Lower leg skin (tissue), 3 donors: ENCODE data around the gene FOXP4.

Source experiments
- POLR2A ChIP-seq, 2 donors: fragments of 450-650 bp; IDR thresholded peaks; one replicate each; pipeline ENCODE4 v1.6.1; 2016 to 2017; ENCODE audit warnings: antibody characterized with exemption in 2 of 2, mild to moderate bottlenecking in 1 of 2, moderate library complexity in 1 of 2
- TF ChIP-seq, protein P1 (sequence below), 3 donors: fragments of 450-650 bp; IDR thresholded peaks; one replicate each; pipeline ENCODE4 v1.5.1; 2016; ENCODE audit warnings: antibody characterized with exemption in 3 of 3, mild to moderate bottlenecking in 3 of 3, moderate library complexity in 2 of 3

DNA sequence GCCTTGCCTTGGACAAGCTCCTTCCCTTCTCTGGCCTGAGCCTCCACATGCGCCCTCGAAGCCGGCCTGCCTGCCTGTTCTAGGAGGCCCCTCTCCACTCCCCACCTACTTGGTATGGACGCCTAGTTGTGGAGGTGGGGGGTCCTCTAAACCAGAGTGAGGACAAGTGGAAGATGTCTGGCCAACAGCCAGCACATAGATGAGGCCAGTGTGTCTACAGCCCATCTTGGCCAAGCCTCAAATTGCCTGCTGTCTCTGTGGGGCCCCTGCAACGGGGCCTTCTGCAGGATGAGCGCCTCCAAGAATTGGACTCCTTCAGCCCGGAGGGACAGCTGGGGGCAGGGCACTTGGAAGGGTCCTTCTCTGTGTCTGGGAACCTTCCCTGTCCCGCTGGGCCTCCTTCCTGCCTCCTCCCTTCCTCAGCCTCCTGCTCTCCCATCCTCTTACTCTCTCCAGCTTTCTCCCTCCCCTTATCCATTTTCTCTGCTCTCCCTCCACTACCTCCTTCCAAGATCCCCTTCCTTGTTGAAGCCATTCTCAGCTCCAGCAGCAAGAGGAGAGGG is 93.7 kb downstream of the FOXP4 start:
- TF ChIP-seq, protein P1, sequence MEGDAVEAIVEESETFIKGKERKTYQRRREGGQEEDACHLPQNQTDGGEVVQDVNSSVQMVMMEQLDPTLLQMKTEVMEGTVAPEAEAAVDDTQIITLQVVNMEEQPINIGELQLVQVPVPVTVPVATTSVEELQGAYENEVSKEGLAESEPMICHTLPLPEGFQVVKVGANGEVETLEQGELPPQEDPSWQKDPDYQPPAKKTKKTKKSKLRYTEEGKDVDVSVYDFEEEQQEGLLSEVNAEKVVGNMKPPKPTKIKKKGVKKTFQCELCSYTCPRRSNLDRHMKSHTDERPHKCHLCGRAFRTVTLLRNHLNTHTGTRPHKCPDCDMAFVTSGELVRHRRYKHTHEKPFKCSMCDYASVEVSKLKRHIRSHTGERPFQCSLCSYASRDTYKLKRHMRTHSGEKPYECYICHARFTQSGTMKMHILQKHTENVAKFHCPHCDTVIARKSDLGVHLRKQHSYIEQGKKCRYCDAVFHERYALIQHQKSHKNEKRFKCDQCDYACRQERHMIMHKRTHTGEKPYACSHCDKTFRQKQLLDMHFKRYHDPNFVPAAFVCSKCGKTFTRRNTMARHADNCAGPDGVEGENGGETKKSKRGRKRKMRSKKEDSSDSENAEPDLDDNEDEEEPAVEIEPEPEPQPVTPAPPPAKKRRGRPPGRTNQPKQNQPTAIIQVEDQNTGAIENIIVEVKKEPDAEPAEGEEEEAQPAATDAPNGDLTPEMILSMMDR (IDR thresholded peaks at IDR 0.05): no peak
- TF ChIP-seq POLR2A (IDR thresholded peaks at IDR 0.05): no peak
